GM23338 (cell line): Measurements from ENCODE around the gene DST.

Experiments
- CREB1 ChIP-seq: fragments of 250-450 bp; sonication (Bioruptor Pico); IDR thresholded peaks from 2 replicates; pipeline ENCODE4 v1.5.0; 2020; ENCODE audit warnings: low read depth, mild to moderate bottlenecking, moderate library complexity
- EZH2 ChIP-seq: fragments of 200-600 bp; sonication (generic); IDR thresholded peaks from one replicate; pipeline ENCODE4 v1.8.0; 2017; ENCODE audit warnings: antibody characterized with exemption, mild to moderate bottlenecking, low read depth; ENCODE audit not compliant: unreplicated experiment
- JUNB ChIP-seq: IDR thresholded peaks from one replicate; pipeline ENCODE4 v1.6.1; 2016; ENCODE audit warnings: antibody characterized with exemption; ENCODE audit not compliant: unreplicated experiment
- POLR2AphosphoS5 ChIP-seq: IDR thresholded peaks from 2 replicates; pipeline ENCODE4 v1.6.1; 2016; ENCODE audit warnings: antibody characterized with exemption, low read depth
- STAT1 ChIP-seq: IDR thresholded peaks from one replicate; pipeline ENCODE4 v1.6.1; 2016; ENCODE audit warnings: antibody characterized with exemption; ENCODE audit not compliant: unreplicated experiment
- ZNF331 ChIP-seq: fragments of 250-450 bp; sonication (Bioruptor Pico); IDR thresholded peaks from 2 replicates; pipeline ENCODE4 v1.5.0; 2020; ENCODE audit warnings: low read depth, mild to moderate bottlenecking, moderate library complexity
- TF ChIP-seq, protein P1 (sequence below), 2 experiments: fragments of 200-600 bp in 1 of 2; sonication (generic) in 1 of 2; conservative IDR thresholded peaks; 2 replicates each; pipeline versions ENCODE4 v1.5.1 to v1.6.1; 2016 to 2017; ENCODE audit warnings: antibody characterized with exemption in 2 of 2, low read depth in 2 of 2, mild to moderate bottlenecking in 2 of 2, moderate library complexity in 1 of 2
- TF ChIP-seq, protein P2 (sequence below): IDR thresholded peaks from one replicate; pipeline ENCODE4 v1.6.1; 2018; ENCODE audit warnings: antibody characterized with exemption; ENCODE audit not compliant: unreplicated experiment

DNA sequence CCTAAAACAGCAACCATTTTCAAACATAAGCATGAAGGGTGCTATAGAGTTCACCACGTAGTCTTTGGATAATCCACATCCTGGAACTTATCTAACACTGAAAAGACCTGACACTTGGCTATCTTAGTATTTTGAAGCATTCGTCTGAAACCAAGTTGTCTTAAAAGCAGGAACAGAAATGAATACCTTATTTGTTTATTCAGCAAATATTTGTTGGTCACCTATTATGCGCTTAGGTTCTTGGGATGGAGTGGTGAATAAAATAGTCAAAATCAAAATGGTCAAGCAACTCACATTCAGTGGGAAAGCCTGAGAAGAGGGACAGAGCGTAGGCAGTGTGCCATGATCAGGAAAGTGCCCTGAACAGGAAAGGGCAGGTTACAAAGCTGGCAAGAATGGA, 206.9 kb downstream of the DST start:
- TF ChIP-seq, protein P1, sequence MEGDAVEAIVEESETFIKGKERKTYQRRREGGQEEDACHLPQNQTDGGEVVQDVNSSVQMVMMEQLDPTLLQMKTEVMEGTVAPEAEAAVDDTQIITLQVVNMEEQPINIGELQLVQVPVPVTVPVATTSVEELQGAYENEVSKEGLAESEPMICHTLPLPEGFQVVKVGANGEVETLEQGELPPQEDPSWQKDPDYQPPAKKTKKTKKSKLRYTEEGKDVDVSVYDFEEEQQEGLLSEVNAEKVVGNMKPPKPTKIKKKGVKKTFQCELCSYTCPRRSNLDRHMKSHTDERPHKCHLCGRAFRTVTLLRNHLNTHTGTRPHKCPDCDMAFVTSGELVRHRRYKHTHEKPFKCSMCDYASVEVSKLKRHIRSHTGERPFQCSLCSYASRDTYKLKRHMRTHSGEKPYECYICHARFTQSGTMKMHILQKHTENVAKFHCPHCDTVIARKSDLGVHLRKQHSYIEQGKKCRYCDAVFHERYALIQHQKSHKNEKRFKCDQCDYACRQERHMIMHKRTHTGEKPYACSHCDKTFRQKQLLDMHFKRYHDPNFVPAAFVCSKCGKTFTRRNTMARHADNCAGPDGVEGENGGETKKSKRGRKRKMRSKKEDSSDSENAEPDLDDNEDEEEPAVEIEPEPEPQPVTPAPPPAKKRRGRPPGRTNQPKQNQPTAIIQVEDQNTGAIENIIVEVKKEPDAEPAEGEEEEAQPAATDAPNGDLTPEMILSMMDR (conservative IDR thresholded peaks at IDR 0.05; ENCODE audit: low read depth in 2 of 2) = no peak
- no peak for TF ChIP-seq POLR2AphosphoS5
- TF ChIP-seq EZH2 = no peak
- TF ChIP-seq, protein P2, sequence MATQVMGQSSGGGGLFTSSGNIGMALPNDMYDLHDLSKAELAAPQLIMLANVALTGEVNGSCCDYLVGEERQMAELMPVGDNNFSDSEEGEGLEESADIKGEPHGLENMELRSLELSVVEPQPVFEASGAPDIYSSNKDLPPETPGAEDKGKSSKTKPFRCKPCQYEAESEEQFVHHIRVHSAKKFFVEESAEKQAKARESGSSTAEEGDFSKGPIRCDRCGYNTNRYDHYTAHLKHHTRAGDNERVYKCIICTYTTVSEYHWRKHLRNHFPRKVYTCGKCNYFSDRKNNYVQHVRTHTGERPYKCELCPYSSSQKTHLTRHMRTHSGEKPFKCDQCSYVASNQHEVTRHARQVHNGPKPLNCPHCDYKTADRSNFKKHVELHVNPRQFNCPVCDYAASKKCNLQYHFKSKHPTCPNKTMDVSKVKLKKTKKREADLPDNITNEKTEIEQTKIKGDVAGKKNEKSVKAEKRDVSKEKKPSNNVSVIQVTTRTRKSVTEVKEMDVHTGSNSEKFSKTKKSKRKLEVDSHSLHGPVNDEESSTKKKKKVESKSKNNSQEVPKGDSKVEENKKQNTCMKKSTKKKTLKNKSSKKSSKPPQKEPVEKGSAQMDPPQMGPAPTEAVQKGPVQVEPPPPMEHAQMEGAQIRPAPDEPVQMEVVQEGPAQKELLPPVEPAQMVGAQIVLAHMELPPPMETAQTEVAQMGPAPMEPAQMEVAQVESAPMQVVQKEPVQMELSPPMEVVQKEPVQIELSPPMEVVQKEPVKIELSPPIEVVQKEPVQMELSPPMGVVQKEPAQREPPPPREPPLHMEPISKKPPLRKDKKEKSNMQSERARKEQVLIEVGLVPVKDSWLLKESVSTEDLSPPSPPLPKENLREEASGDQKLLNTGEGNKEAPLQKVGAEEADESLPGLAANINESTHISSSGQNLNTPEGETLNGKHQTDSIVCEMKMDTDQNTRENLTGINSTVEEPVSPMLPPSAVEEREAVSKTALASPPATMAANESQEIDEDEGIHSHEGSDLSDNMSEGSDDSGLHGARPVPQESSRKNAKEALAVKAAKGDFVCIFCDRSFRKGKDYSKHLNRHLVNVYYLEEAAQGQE = no peak
- TF ChIP-seq CREB1 (CRISPR knock-in tag) = no peak
- no peak for TF ChIP-seq STAT1
- no peak for TF ChIP-seq ZNF331
- TF ChIP-seq JUNB = no peak
